ENCODE results near the gene SRPX.

- no peak for TF ChIP-seq CTCF (conservative IDR thresholded peaks at IDR 0.05 in 1 of 2, IDR thresholded peaks at IDR 0.05 in 1 of 2; ENCODE audit: extremely low read depth in 1 of 2, insufficient read depth in 1 of 2, low read depth in 1 of 2, low read length in 2 of 2)
- no peak for TF ChIP-seq EZH2 (IDR thresholded peaks at IDR 0.05; ENCODE audit: borderline replicate concordance, low read length)
These were observed 103.2 kb downstream of the SRPX start for GRCh38 chrX:38117485-38117884.

All from mammary epithelial cell (primary cell).